GF-D8 (cell line): ENCODE results near the gene ERG.

Experiments used
- DNase-seq: peaks from one replicate; lab custom pipeline; 2025; lab: John Stamatoyannopoulos, UW

Gene ERG

GRCh38 chr21:38499296-38499695 is 1.0 kb upstream of the ERG start:
- DNase-seq = no peak

GRCh38 chr21:38496224-38496623 is 2.1 kb downstream of the ERG start:
- DNase-seq = no peak

- no peak for DNase-seq
These were observed 2.6 kb downstream of the ERG start for GRCh38 chr21:38495696-38496095.

- no peak for DNase-seq
These were observed 3.0 kb downstream of the ERG start for GRCh38 chr21:38495242-38495641.

- no peak for DNase-seq
These were observed 3.6 kb downstream of the ERG start for GRCh38 chr21:38494703-38495102.

- DNase-seq = no peak
These were observed 4.0 kb downstream of the ERG start for GRCh38 chr21:38494251-38494642.

- no peak for DNase-seq
These were observed 4.6 kb downstream of the ERG start for GRCh38 chr21:38493549-38494250.

- no peak for DNase-seq
These were observed 6.3 kb downstream of the ERG start for GRCh38 chr21:38492007-38492406.

GRCh38 chr21:38491536-38491935 is 6.7 kb downstream of the ERG start:
- no peak for DNase-seq

- DNase-seq = no peak
These were observed 7.8 kb downstream of the ERG start for GRCh38 chr21:38490411-38491020.

- DNase-seq = no peak
These were observed 8.5 kb downstream of the ERG start for GRCh38 chr21:38489729-38490128.

GRCh38 chr21:38489271-38489652 is 9.0 kb downstream of the ERG start:
- DNase-seq = no peak

GRCh38 chr21:38488640-38489270 is 9.5 kb downstream of the ERG start:
- DNase-seq = no peak

GRCh38 chr21:38487901-38488639 is 10.2 kb downstream of the ERG start:
- no peak for DNase-seq

- DNase-seq = no peak
These were observed 11.6 kb downstream of the ERG start for GRCh38 chr21:38486706-38487105.

GRCh38 chr21:38486221-38486620 is 12.1 kb downstream of the ERG start:
- no peak for DNase-seq

- no peak for DNase-seq
These were observed 18.4 kb downstream of the ERG start for GRCh38 chr21:38479641-38480525.

- peak; percentile 64 for DNase-seq
These were observed 19.5 kb downstream of the ERG start for GRCh38 chr21:38478782-38479181.

- no peak for DNase-seq
These were observed 21.1 kb downstream of the ERG start for GRCh38 chr21:38477226-38477625.

- DNase-seq = peak; percentile 97
These were observed 21.9 kb downstream of the ERG start for GRCh38 chr21:38476385-38476784.

- no peak for DNase-seq
These were observed 22.8 kb downstream of the ERG start for GRCh38 chr21:38475519-38475918.

- no peak for DNase-seq
These were observed 23.5 kb downstream of the ERG start for GRCh38 chr21:38474796-38475195.
